ENCODE measurements around the gene PIK3C3. TPM values are rescaled to one million over a fixed set of nuclear protein-coding genes. Genes with fewer than 3 reads are reported as not detected.
"Not testable (repeated sequence)": the region's sequence is repeated elsewhere in the genome, so short reads cannot be mapped to it uniquely, and the experiment has no call there.

PIK3C3 gene
- total RNA-seq, 1 experiment from 2014 or later, result 32.5 TPM

DNA sequence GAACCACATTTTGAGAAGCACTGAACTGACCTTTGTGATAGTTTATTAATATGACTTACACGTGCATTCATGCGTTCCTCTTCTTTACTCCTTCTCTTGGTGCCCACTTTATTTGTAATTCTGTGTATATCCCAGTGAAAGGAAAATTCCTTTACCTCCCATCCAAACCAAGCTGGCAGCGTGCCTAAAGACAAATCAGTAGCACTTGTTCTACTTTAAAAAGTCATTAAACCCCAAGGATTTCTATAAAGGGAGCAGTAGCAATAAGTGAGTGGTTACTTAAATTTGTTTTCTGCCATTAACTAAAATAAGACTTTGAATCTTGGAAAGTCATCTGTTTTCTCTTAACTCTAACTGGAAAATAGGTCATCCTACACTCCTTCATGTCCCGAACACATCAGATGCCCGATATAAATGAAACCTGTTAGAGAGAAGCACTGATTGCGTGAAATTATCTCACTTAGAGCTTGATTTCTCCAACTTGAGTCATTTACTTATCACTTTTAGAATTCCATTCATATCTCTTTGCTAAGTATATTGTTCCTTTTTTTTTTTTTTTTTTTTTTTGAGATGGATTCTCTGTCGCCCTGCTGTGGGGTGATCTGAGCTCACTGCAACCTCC lies 10.7 kb downstream of the PIK3C3 start:
- no peak for DNase-seq (ENCODE audit: low read depth)

DNA sequence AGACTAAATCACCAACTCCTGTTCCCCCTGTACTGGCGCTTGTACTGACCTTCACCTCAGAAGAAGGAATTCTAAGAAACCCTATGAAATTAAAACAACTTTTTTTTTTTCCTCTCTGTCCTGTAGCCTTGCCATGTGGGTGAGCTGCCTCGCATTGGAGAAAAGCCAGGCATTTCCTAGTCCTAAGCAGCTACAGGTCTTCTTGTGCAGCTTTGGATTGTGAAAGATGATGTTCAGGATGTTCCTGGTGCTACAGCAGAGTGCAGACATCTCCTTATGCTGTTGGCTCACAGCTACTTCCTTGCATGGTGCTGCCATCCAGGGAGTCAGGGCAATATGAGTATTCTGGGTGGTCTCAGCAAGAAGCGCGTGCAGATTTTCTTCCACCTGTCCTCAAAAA lies 11.9 kb downstream of the PIK3C3 start:
- DNase-seq (ENCODE audit: low read depth), result no peak

DNA sequence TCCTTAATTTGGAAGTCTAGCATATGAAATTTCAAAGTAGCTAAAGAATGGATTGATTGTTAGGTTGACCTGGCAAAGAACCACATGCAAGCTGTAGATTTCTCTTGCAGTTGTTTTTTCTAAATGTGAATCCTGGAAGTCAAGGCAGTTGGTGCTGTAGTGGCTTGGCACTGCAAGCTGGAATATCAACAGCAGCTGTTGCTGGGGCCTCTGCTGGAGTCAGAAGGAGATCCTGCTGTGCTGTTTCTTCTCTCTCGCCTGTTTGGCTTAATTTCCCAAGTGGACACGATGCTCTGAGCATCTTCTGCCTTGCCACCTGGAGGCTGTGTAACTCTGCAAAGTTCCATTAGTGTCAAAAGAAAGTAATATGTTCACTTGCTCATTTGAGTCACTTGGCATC lies 12.6 kb downstream of the PIK3C3 start:
- peak; percentile 49 for DNase-seq (ENCODE audit: low read depth)

DNA sequence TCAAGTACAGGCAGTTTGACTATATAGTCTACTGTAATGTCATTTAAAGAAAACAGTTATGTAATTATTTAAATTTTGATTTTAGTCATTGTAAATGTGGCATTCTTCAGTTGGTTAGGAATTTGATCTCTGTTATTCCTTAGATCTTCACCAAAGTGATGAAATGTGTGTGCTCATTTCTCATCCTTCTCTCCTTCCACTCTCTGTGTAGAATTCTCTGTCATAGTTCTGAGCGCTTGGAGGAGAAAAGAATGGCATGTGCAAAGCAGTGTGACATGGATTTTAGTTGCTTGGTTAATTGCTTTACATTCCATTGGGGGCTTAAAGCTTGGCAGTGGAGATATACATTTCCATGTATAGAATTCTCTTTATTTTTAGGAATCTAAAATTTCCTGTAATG lies 14.8 kb downstream of the PIK3C3 start:
- DNase-seq (ENCODE audit: low read depth), result peak; percentile 15

DNA sequence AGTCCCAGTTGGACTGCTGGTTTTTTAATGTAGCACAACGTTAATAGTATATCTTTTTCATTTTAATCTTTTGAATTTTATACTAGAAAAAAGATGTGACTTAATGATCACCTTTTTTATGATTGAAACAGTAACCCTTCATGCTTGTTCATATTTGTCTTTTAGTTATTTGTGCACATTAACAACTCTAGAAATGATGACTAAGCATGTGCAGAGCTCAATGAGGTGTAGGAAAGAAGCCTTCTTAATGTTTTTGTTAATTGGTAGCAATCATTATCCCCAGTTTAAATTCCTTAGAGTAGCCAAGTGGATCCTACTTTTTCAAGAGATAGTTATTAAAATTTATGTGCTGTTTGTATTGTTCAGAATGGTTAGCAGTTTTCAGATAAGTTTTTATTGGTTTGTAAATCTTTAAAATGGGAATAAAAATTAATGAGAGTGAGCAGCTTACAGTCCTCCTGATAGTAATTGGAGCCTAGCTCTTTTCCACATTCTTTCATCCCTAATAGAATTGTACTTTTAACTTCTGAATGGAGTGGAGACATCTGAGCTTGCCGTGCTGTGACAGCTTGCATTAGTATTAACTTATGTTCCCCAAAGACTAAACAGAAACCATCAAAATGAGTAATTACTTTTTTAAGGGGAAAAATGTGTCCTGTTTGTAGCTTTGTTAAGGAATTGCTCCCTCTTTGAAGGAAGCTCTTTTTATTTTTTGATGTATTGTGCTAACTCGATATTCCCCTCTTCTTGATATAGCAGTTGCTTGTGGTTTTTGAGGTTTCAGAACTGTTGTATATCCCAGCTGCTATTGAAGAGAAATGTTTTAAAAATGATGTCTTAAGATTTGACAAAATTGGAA lies 17.3 kb downstream of the PIK3C3 start:
- DNase-seq (ENCODE audit: low read depth), result peak; percentile 88

DNA sequence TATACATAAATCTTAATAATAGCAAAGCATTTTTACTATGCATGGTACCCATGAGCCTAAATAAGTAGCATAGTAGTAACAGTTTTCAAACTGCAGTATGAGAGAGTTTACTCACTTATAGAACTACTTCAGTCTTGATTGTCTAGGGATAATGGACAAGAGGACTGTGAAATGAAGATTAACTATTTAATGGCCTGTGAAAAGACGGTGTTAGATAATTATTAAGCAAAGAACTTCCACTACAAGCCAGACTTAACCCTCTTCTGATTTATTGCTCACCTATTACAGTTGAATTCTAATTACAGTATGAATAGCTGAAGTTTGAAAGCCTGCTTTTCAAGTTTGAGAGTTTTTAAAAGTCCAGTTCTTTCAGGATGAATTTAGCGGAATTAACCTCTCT lies 18.9 kb downstream of the PIK3C3 start:
- DNase-seq (ENCODE audit: low read depth), result no peak

DNA sequence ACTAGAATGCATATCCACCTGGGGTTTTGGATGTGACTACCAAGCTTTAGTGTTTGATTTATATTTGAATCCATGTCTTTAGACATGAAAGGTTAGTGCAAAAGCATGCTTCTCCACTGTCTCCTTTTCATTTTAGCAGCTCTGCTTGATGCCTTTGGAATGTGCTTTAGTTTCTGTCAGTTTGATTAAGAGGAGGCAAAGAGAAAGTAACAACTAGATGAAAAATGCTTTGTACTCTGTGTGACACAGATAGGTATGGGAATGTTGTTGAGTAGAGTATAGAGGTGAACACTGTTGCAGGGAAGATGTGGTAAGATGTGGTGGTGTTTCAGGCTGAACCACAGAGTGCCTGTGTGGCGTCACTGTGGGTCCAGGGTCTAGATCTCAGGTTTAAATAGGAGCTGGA lies 19.8 kb downstream of the PIK3C3 start:
- no peak for DNase-seq (ENCODE audit: low read depth)

DNA sequence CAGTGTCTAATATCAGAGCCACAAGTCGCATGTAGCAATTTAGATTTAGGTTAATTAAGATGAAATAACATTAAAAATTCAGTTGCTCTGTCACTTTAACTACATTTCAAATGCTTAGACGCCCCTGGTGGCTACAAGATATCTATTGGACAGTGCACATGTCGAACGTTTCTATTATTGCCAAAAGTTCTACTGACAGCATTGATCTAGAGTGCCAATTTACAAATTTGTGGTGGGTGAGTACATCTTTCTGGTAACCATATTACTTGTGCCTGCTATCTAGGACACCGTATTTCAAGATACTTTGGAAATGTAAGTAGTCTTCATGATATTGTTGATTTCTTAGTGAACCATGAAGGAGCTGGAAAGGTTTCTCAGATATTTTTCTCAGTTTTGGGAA lies 20.2 kb downstream of the PIK3C3 start:
- no peak for DNase-seq (ENCODE audit: low read depth)

DNA sequence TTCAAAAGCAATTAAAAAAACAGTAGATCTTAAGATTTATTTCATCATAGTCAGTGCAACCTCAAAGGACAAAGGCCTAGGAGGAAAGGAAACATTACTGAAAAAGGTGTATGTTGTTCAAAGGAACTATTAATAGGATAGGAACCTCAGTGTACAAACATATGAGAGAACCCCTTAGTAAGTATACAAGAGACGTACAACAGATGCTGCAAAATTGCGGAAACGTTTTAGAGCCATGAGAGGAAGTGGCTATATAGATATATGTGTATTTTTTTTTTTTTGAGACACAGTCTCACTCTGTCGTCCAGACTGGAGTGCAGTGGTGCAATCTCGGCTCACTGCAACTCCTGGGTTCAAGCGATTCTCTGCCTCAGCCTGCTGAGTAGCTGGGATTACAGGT lies 22.2 kb downstream of the PIK3C3 start:
- no peak for DNase-seq (ENCODE audit: low read depth)

DNA sequence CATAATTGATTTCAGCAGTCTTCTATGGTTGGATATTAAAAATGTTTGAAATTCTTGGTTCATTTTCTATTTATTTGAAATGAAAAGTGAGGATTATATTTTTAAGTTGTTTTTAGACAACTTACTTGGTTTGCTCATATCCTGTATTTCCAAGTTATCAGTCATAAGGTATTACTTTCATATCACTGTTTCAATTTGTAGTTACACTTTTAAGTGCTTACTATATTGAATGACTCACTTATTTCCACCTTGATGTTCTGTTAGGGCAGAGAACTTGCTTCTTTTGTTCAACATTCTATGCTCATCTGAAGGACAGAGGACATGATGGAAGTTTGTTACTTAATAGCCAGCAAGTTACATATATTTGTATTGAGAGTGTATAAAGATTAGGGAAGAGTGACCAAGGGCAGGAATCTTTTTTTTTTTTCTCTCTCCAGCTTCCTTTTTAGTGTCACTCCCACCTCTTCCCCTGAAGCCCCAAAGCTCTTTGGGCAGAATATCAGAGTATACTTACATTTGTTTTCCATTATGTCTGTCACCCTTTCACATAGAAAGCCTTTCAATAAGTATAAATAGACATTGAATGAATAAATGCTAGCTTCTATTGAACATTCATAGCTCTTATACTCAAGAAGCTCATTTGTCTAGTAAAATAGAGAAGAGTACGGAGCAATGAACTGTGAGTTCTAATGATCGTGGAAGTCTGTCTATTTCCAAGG lies 28.1 kb downstream of the PIK3C3 start:
- DNase-seq (ENCODE audit: low read depth), result no peak

DNA sequence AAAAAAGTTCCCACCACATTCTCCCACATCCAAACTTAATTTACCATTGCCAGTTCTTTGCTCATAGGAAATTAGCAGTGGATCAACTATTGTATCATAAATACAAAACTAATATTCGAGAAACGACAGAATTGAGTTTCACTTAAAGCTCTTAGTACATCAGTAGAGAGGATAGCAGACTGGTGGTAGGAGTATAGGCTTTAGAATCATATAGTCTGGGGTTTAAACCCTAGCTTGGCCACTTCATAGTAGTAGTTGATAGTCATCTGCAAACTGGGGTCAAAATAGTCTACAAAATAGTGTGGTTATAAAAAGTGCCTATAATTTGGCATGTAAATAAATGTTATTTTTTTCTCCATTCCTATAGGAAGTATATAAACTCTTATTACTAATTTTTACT lies 30.9 kb downstream of the PIK3C3 start:
- no peak for DNase-seq (ENCODE audit: low read depth)

DNA sequence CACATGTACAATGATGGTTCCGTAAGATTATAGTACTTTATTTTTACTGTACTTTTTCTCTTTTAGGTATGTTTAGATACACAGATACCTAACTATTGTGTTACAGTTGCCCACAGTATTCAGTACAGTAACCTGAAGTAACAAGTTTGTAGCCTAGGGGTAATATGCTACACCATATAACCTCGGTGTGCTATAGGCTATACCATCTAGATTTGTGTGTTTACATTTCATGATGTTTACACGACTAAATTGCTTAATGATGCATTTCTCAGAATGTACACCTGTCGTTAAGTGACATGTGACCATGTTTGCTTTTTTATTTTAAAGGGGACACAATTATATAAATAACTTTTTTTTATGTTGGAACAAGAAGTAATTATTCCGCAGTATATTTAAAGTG lies 34.5 kb downstream of the PIK3C3 start:
- DNase-seq (ENCODE audit: low read depth), result no peak

DNA sequence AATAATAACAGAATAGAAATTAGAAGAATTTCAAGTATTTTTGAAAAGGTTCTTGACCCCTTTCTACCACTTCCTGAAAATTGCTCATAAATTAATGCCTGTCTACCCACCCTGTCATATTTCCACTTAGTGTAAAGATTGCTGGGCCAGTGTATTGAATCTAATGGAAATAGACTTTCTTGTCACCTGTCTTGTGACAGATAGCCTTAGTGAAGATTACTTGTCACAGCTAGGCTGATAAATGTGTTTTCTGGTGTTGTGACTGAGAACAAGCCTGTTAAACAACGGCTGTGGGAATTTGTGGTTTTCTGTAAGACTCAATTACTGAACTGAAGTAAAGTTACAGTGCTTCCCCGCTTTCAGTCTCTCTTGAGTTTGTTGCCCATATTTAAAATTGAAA lies 37.0 kb downstream of the PIK3C3 start:
- peak; percentile 54 for DNase-seq (ENCODE audit: low read depth)

DNA sequence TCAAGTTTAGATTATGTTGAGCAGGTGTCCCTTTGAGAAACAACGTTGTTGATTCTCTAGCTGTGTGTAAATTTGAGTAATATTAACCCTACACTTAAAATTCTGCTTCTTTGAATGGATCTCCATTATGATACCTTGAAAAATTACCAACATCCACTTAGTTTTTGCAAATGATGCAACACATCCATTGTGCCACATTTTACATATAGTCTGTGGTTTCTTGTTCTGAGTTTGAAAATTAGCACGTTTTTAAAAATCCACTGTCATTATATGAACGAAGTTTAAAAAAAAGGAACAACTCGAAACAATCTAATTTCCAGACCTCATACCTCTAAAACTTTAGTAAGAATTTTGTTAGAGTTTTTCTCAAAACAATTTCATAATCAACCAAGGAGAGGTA lies 37.7 kb downstream of the PIK3C3 start:
- DNase-seq (ENCODE audit: low read depth), result no peak

DNA sequence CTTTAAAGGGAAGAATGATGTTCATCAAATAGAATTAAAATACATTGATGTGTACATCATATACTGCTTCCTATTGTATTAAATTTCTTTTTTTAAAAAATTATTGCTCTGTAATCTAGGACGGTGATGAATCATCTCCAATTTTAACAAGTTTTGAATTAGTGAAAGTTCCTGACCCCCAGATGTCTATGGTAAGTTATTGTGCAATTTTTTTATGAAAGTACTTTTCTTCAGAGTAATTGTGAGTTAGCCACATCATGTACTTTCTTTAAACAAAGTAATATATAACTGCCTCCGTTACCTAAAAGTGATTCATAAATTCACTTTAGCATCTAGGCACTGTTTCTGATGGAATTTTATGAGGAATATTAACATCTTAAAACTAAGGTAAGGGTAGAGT lies 38.1 kb downstream of the PIK3C3 start:
- no peak for DNase-seq (ENCODE audit: low read depth)

DNA sequence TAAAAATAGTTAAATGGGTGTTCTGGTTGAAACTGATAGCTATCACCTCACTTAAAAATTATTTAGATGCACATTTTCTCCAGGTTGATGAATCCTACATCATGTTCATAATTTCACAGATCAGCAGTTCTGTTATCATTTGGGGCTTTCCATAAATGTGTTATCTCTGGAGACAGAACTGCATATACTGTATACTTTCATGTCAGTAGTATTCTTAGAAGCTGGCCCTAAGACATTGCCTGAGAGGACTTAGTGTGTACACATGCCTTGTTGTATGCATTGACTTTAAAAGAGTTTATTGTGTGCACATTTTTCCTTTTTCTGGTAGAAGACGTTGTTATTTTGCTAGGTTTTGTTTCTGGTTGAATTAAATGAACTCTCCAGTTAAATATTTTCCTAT lies 41.0 kb downstream of the PIK3C3 start:
- no peak for DNase-seq (ENCODE audit: low read depth)

DNA sequence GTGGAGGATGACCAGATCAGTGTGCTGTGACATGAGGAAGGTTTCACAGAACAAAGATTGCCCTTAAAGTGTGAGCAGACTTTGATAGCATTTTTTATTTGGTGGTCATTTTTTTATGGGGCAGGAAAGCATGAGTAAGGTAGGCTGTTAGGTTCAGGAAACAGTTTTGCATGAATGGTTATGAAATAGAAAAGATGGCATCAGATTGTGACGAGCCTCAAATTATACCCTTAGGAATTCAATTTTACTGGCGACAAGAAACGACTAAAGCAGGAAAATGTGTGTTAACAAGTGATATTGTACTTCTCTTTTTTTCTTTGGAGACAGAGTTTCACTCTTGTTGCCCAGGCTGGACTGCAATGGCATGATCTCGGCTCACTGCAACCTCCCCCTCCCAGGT lies 44.7 kb downstream of the PIK3C3 start:
- no peak for DNase-seq (ENCODE audit: low read depth)

DNA sequence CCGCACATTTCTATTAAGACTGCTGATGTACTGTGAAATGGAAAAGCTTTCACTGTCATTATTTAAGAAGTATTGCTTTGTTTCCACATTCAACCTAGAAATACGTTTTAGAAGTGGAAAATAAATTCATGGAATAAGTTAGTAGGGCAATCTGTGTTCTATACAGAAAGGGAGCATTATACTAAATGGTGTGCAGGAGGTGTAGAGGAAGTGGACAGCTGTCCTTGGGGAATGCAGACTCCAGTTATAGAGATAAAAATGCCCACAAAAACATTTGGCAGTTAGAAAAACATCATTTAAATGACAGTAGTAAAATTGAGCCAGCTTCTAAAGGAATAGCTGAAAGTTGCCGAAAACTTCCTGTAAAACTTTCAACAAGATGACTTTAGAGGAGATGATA lies 46.8 kb downstream of the PIK3C3 start:
- DNase-seq (ENCODE audit: low read depth), result no peak

DNA sequence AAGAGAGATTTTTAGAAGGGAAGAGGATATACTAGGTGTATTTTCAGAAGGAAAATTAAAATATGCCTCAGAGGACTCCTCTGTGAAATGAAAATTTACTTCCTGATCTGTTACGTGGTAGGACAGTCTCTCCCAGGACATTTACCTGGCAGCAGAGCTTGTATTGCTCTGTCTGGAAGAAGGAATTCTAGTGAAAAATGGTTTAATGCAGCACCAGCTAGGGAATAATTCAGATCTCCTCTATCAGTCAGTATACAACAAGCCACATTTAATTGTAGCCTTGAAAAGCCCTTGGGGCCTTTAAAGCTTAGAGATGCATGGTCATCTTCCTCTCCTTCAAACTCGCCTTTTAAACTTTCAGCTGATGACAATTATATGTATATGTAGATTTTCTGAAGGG lies 49.6 kb downstream of the PIK3C3 start:
- DNase-seq (ENCODE audit: low read depth), result no peak

DNA sequence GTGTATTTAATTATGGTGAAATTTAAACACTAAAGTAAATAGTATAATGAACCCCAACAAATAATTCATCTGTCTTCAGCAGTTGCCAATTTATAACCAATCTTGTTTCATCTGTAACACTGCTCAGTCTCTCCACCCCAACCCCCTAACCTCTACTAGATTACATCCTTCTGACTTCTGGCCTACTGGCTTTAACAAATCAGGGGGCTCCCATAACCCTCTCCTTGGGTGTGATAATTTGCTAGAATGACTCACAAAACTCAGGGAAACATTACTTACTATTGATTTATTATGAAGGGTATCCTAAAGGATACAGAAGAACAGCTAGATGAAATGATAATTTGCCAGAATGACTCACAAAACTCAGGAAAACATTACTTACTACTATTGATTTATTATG lies 50.7 kb downstream of the PIK3C3 start:
- no peak for DNase-seq (ENCODE audit: low read depth)

DNA sequence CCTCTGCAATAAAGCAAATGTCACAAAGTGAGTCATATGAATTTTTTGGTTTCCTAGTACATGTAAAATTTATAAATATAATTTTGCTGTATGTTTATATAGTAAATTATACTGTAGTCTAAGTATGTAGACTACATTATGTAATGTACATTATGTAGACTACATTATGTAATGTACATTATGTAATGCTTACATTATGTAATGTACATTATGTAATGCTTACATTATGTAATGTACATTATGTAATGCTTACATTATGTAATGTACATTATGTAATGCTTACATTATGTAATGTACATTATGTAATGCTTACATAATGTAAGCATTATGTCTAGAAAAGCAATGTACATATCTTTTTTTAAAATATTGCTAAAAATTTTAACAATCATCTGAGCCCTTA lies 54.4 kb downstream of the PIK3C3 start:
- not testable (repeated sequence) for DNase-seq (ENCODE audit: low read depth)

DNA sequence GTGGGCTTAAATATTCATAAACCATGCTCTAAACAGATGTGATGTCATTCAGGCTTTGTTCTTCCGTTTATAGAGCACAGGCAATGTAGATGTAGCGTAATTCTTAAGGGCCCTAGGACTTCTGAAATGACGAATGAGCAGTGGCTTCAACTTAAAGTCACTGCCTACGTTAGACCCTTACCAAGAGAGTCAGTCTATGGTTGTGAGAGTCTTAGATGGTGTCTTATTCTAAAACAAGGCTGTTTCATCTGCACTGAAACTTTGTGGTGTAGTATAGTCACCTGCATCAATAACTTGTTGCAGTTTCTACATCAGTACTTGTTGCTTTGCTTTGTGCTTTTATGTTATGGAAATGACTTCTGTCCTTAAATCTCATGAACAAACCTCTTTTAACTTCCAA lies 56.0 kb downstream of the PIK3C3 start:
- DNase-seq (ENCODE audit: low read depth), result no peak

DNA sequence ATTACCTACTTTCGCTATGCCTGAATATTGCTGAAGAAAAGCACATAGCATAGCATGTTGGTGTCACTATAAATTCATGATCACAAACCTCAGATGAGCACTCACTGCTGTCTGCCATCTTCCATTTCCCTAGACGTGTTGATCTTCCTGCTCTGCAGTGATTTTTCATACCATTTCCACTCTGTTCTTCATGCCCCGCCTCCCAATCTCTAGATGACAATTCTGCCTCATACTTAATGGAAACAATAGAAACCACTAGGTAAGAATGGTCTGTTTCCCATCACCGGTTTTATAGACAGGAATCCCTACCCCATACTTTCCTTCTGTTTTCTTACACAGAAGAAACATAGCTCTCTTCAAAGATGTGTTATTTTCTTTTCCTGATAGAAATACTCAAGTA lies 63.8 kb downstream of the PIK3C3 start:
- no peak for DNase-seq (ENCODE audit: low read depth)

All from LHCN-M2 (cell line).